Measurements from ENCODE around the gene HOXA3. TPM values are rescaled to one million over a fixed set of nuclear protein-coding genes. Genes with fewer than 3 reads are reported as not detected.

HOXA3 gene
- total RNA-seq, 1 experiment from 2014 or later: 50.5 TPM

DNA sequence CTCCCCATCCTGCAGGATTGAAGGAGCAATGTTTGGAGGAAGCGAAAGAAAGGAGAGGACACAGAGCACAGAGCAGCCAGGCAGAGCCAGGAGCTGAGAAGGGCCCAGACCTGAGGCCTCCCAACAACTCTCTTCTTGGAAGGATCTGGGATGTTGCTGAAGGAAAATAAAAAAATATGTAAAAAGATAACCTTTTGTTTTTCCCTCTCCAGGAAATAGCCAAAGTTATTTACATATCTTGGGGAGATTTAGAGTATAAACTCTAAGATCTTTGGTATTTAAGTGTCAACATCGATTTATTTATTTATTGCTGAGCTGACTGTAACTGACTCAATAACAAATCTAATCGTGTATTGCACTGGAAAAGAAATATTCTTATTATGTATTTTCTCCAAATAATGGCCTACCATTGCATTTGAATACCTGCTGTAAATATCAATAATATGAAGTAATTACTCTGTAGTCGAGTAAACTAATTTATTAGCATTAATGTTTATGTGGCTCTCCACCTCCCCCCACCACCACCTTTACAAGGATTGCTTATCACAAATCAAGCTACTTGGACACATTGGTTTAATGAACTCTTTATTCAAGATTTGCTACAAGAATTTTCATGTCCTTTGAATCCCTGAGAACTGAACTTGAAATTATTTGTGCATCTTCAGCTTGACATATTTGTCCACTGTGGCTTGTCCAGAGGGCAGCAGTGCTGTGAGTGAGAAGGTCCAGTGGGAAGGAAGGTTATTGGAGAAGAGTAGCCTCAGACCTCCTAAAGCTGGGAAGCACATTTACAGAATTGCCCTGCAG, 34.5 kb upstream of the HOXA3 start:
- CTCF ChIA-PET: interaction anchor here (0.9 to 1.3 kb wide), 2 partner anchors 9 to 875 kb away, joined by 3 to 6 read pairs; no protein-coding TSS in a partner anchor
- no peak overlapping the region for H3K4me3 ChIP-seq

GRCh38 chr7:27185854-27186667, 33.7 kb upstream of the HOXA3 start:
- H3K9me3 ChIP-seq (ENCODE audit: insufficient read depth, low read depth): no peaks in the 10 kb centered on the region
- H2AFZ ChIP-seq: no peak overlapping the region
- H3K4me2 ChIP-seq: no peak overlapping the region
- BruUV-seq (replicated peaks): no TSS peak
- intact Hi-C loops (cut with micrococcal nuclease; ENCODE audit: unreplicated experiment): no loop called here
- H3K27ac ChIP-seq: no peak overlapping the region
- H4K20me1 ChIP-seq (ENCODE audit: insufficient read depth): no peaks in the 10 kb centered on the region
- H3K36me3 ChIP-seq (ENCODE audit: low read depth): no peaks in the 10 kb centered on the region
- H3K4me3 ChIP-seq: no peak overlapping the region
- POLR2A ChIA-PET (ENCODE audit: unreplicated experiment): interaction anchor here (0.5 kb wide), 1 partner anchor 863 kb away, joined by 3 read pairs; no protein-coding TSS in a partner anchor
- CTCF ChIA-PET: interaction anchor here (0.9 to 1.3 kb wide), 2 partner anchors 10 to 876 kb away, joined by 3 to 6 read pairs; no protein-coding TSS in a partner anchor
- no peaks in the 10 kb centered on the region for H3K79me2 ChIP-seq (ENCODE audit: low read depth)
- peaks cover 12% of the 10 kb centered on the region for H3K4me1 ChIP-seq (replicated peaks; ENCODE audit: insufficient read depth)
- no peak for DNase-seq
- TF ChIP-seq, protein P1, sequence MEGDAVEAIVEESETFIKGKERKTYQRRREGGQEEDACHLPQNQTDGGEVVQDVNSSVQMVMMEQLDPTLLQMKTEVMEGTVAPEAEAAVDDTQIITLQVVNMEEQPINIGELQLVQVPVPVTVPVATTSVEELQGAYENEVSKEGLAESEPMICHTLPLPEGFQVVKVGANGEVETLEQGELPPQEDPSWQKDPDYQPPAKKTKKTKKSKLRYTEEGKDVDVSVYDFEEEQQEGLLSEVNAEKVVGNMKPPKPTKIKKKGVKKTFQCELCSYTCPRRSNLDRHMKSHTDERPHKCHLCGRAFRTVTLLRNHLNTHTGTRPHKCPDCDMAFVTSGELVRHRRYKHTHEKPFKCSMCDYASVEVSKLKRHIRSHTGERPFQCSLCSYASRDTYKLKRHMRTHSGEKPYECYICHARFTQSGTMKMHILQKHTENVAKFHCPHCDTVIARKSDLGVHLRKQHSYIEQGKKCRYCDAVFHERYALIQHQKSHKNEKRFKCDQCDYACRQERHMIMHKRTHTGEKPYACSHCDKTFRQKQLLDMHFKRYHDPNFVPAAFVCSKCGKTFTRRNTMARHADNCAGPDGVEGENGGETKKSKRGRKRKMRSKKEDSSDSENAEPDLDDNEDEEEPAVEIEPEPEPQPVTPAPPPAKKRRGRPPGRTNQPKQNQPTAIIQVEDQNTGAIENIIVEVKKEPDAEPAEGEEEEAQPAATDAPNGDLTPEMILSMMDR (conservative IDR thresholded peaks at IDR 0.05): no peak
- no peak for TF ChIP-seq EZH2 (IDR thresholded peaks at IDR 0.05; ENCODE audit: low read depth)
- H3K27me3 ChIP-seq (ENCODE audit: insufficient read depth, low read depth): no peaks in the 10 kb centered on the region
- H3K9me2 ChIP-seq (ENCODE audit: insufficient read depth): no peaks in the 10 kb centered on the region
- H3F3A ChIP-seq (ENCODE audit: insufficient read depth, low read depth): peaks cover 26% of the 10 kb centered on the region

More for the DNA sequence above, 34.5 kb upstream of the HOXA3 start:
- Histone ChIP-seq H3K4me2 (no peak overlapping the region), H3K36me3 (ENCODE audit: low read depth) (no peaks in the 10 kb centered on the region), H3K9me3 (ENCODE audit: insufficient read depth, low read depth) (no peaks in the 10 kb centered on the region), H3K79me2 (ENCODE audit: low read depth) (no peaks in the 10 kb centered on the region), H3K27me3 (ENCODE audit: insufficient read depth, low read depth) (no peaks in the 10 kb centered on the region), H3K9me2 (ENCODE audit: insufficient read depth) (no peaks in the 10 kb centered on the region), H3K4me1 (replicated peaks; ENCODE audit: insufficient read depth) (peaks cover 12% of the 10 kb centered on the region), H4K20me1 (ENCODE audit: insufficient read depth) (no peaks in the 10 kb centered on the region), H2AFZ (no peak overlapping the region), H3K27ac (no peak overlapping the region), H3F3A (ENCODE audit: insufficient read depth, low read depth) (peaks cover 26% of the 10 kb centered on the region)
- BruUV-seq (replicated peaks): no TSS peak
- no peak for DNase-seq
- TF ChIP-seq EZH2 (IDR thresholded peaks at IDR 0.05; ENCODE audit: low read depth): no peak
- TF ChIP-seq, protein P1 (conservative IDR thresholded peaks at IDR 0.05): no peak
- POLR2A ChIA-PET (ENCODE audit: unreplicated experiment): interaction anchor here (0.6 kb wide), 1 partner anchor 432 kb away, joined by 4 read pairs; no protein-coding TSS in a partner anchor
- intact Hi-C loops (cut with micrococcal nuclease; ENCODE audit: unreplicated experiment): no loop called here

DNA sequence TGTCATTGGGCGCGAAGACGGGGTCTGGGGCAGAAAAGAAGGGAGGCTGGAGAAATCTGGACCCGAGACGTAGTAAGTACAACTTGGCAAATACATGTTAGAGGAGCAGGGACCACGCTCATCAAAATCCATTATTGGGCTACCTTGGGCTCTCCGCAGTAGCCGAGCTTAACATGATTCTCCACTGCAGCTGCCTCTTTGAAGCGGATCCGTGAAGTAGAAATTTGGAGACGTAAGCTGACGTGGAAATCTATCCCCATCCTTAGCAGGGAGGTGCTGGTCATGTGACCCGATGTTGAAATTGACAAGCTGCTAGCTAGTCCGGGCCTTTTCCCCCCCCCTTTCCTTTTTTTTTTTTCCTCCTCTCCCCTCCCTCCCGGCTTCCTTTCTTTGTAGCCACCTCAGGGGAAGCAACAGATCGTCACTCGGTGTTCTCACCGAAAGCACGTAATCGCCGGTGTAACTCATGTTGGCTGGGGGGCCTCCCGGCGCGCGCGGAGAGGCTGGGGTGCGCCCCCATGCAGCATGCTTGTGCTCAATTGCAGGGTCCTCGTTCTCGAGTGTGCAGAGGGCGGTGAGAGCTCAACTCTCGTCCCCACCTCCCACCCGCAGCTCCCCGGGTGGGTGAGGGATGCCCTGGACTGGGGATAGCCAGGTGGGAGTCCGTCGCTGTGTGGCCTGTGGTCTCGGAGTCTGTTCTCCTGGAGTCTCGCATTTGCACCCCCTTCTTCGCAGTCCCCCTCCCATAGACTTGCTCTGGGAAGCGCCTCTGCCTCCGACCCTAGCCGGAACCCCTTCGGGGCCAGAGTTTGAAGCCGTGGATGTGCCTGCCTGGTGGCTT, 32.9 kb upstream of the HOXA3 start, which contains the start of gene HOXA11:
Gene HOXA11 (minus strand): TSS at position 220 of the 841 bp plus-strand sequence. CDS start 88 bp downstream, at position 132.
- ChIA-PET POLR2A (ENCODE audit: unreplicated experiment) (no interaction called here), CTCF (interaction anchor here (0.6 to 0.8 kb wide), 2 partner anchors 14 to 134 kb away, joined by 3 read pairs; no protein-coding TSS in a partner anchor)
- no peaks in the 10 kb centered on the region for H4K20me1 ChIP-seq (ENCODE audit: insufficient read depth)
- H3K4me3 ChIP-seq: peak within 1 kb of the TSS; percentile 86
- no peaks in the 10 kb centered on the region for H3K9me3 ChIP-seq (ENCODE audit: insufficient read depth, low read depth)
- peak within 1 kb of the TSS; percentile 94 for H3K4me2 ChIP-seq
- H3K4me1 ChIP-seq (replicated peaks; ENCODE audit: insufficient read depth): peaks cover 12% of the 10 kb centered on the region
- H3K36me3 ChIP-seq (ENCODE audit: low read depth): no peaks in the 10 kb centered on the region
- H3K27ac ChIP-seq: no peak within 1 kb of the TSS
- intact Hi-C loops (cut with micrococcal nuclease; ENCODE audit: unreplicated experiment): no loop called here
- DNase-seq: no peak
- no TSS peak for BruUV-seq (replicated peaks)
- no peaks in the 10 kb centered on the region for H3K9me2 ChIP-seq (ENCODE audit: insufficient read depth)
- TF ChIP-seq, protein P1 (conservative IDR thresholded peaks at IDR 0.05): no peak
- TF ChIP-seq EZH2 (IDR thresholded peaks at IDR 0.05; ENCODE audit: low read depth): no peak
- peak within 1 kb of the TSS; percentile 100 for H2AFZ ChIP-seq
- no peaks in the 10 kb centered on the region for H3K79me2 ChIP-seq (ENCODE audit: low read depth)
- H3K27me3 ChIP-seq (ENCODE audit: insufficient read depth, low read depth): no peaks in the 10 kb centered on the region
- peaks cover 26% of the 10 kb centered on the region for H3F3A ChIP-seq (ENCODE audit: insufficient read depth, low read depth)
